Naive thymus-derived CD4-positive, alpha-beta T cell (primary cell): ENCODE measurements around the gene SRP14. TPM values are rescaled to one million over a fixed set of nuclear protein-coding genes. Genes with fewer than 3 reads are reported as not detected.

Source experiments
- ATAC-seq: fragments of 150-1000 bp; cut with Tn5 transposase; 2 replicates; pipeline ENCODE4 v1.10.0; 2021; ENCODE audit warnings: mild to moderate bottlenecking, moderate library complexity
- CTCF ChIA-PET: fragments of 350-600 bp; sonication (Branson Sonifier 250); formaldehyde crosslinking; loops from one replicate; lab custom pipeline; 2021; ENCODE audit warnings: antibody characterized with exemption; lab: Charles Lee
- POLR2A ChIA-PET: fragments of 350-600 bp; sonication (Branson Sonifier 250); formaldehyde crosslinking; loops from one replicate; lab custom pipeline; 2021; ENCODE audit warnings: antibody characterized with exemption, inconsistent platforms; lab: Charles Lee
- DNase-seq, 9 donors: peaks; one replicate each; pipeline versions ENCODE4 v3.0.0 to v3.0.0-alpha.2; 2020 to 2022; ENCODE audit warnings: mixed read lengths in 1 of 9
- H3K27ac ChIP-seq: one replicate; pipeline ENCODE4 v1.7.0; 2013; ENCODE audit warnings: mild to moderate bottlenecking, low read depth, low read length, moderate library complexity
- H3K27me3 ChIP-seq, 2 donors: one replicate each; pipeline ENCODE4 v1.7.0; 2013; ENCODE audit warnings: low read length in 2 of 2, mild to moderate bottlenecking in 2 of 2, moderate library complexity in 2 of 2; ENCODE audit not compliant: control insufficient read depth in 2 of 2, insufficient read depth in 2 of 2
- H3K36me3 ChIP-seq, 3 experiments: 1 replicate in 2 of 3; 2 replicates in 1 of 3; pipeline ENCODE4 v1.7.0; 2013; ENCODE audit warnings: low read length in 3 of 3, mild to moderate bottlenecking in 3 of 3, moderate library complexity in 1 of 3; ENCODE audit not compliant: insufficient read depth in 3 of 3, control insufficient read depth in 2 of 3
- H3K4me1 ChIP-seq, 2 donors: one replicate each; pipeline ENCODE4 v1.7.0; 2013; ENCODE audit warnings: low read length in 2 of 2, mild to moderate bottlenecking in 2 of 2, moderate library complexity in 1 of 2; ENCODE audit not compliant: control insufficient read depth in 2 of 2, insufficient read depth in 2 of 2
- H3K4me3 ChIP-seq: 2 replicates; pipeline ENCODE4 v1.7.0; 2013; ENCODE audit warnings: mild to moderate bottlenecking, low read length
- H3K9me3 ChIP-seq, 3 experiments: 1 replicate in 2 of 3; 2 replicates in 1 of 3; pipeline ENCODE4 v1.7.0; 2013; ENCODE audit warnings: low read length in 3 of 3; ENCODE audit not compliant: control insufficient read depth in 2 of 3
- H3K27ac Mint-ChIP-seq, 9 donors: one replicate each; pipeline ENCODE4 v1.8.0; 2020 to 2022; ENCODE audit warnings: mixed read lengths in 9 of 9, mild to moderate bottlenecking in 8 of 9, moderate library complexity in 5 of 9, inconsistent platforms in 2 of 9
- H3K27me3 Mint-ChIP-seq, 5 donors: one replicate each; pipeline ENCODE4 v1.8.0; 2021 to 2022; ENCODE audit warnings: mixed read lengths in 5 of 5, mild to moderate bottlenecking in 1 of 5
- H3K36me3 Mint-ChIP-seq, 5 donors: one replicate each; pipeline ENCODE4 v1.8.0; 2020 to 2022; ENCODE audit warnings: mixed read lengths in 5 of 5, mild to moderate bottlenecking in 3 of 5, inconsistent platforms in 1 of 5
- H3K4me1 Mint-ChIP-seq, 7 donors: one replicate each; pipeline ENCODE4 v1.8.0; 2020 to 2022; ENCODE audit warnings: mixed read lengths in 7 of 7, mild to moderate bottlenecking in 3 of 7, inconsistent platforms in 1 of 7
- H3K4me3 Mint-ChIP-seq, 10 donors: one replicate each; pipeline ENCODE4 v1.8.0; 2020 to 2022; ENCODE audit warnings: mild to moderate bottlenecking in 10 of 10, mixed read lengths in 10 of 10, moderate library complexity in 6 of 10, inconsistent platforms in 2 of 10
- H3K9me3 Mint-ChIP-seq, 11 donors: one replicate each; pipeline ENCODE4 v1.8.0; 2020 to 2022; ENCODE audit warnings: mixed read lengths in 11 of 11, mild to moderate bottlenecking in 4 of 11, inconsistent platforms in 1 of 11, moderate library complexity in 1 of 11
- intact Hi-C, 2 donors: fragments of 100-400 bp; cut with micrococcal nuclease; formaldehyde crosslinking; loops; one replicate each; pipeline ENCODE4 v1.15.1; 2023
- polyA plus RNA-seq, 2 donors: library from polyadenylated mRNA; unstranded; fragments of 300-500 nt; fragmentation: Illumina TruSeq; gene quantifications; one replicate each; pipeline ENCODE4 v1.2.3, GENCODE V29; 2021
- total RNA-seq, 6 experiments: library from RNA in 5 of 6; stranded (reverse) in 5 of 6; gene quantifications; 1 replicate in 5 of 6; 2 replicates in 1 of 6; pipeline ENCODE4 v1.2.3 and lab custom pipeline; 2021 to 2026

SRP14 gene
- total and polyA plus RNA-seq, 7 experiments from 2014 or later = 92.1 to 963 (median 112) TPM

GRCh38 chr15:40082195-40082883 lies 43.4 kb upstream of the SRP14 start:
- POLR2A ChIA-PET = interaction anchor here (1.9 kb wide), 1 partner anchor 34 kb away, joined by 4 read pairs; no protein-coding TSS in a partner anchor
- H3K27ac ChIP-seq = no peak overlapping the region
- ATAC-seq (peak; percentile 53), DNase-seq (no peak)
- H3K27me3 Mint-ChIP-seq = peaks cover 0 to 30% (median 23%) of the 10 kb centered on the region in 5 donors
- peak overlapping the region in 8 of 10 donors; percentile 71 to 89 (median 79) for H3K4me3 Mint-ChIP-seq
- intact Hi-C loops = no loop called here
- H3K36me3 Mint-ChIP-seq = no peaks in the 10 kb centered on the region
- peaks cover 0 to 5% (median 0%) of the 10 kb centered on the region in 11 donors for H3K9me3 Mint-ChIP-seq
- H3K4me3 ChIP-seq = no peak overlapping the region
- peaks cover 18 to 41% (median 30%) of the 10 kb centered on the region in 7 donors for H3K4me1 Mint-ChIP-seq
- H3K27ac Mint-ChIP-seq = peak overlapping the region in 3 of 9 donors; percentile 17 to 76 (median 57)
- H3K9me3 ChIP-seq = no peaks in the 10 kb centered on the region
- peaks cover 0 to 18% of the 10 kb centered on the region in 2 donors for H3K4me1 ChIP-seq
- no peaks in the 10 kb centered on the region for H3K27me3 ChIP-seq
- no peaks in the 10 kb centered on the region for H3K36me3 ChIP-seq
- CTCF ChIA-PET = interaction anchor here (0.7 to 1.4 kb wide), 2 partner anchors 35 to 37 kb away, joined by 3 read pairs; no protein-coding TSS in a partner anchor

- Mint-ChIP-seq H3K4me3 (peak overlapping the region; percentile 67 to 89 (median 79)), H3K4me1 (peaks cover 18 to 41% (median 30%) of the 10 kb centered on the region in 7 donors), H3K27ac (peak overlapping the region in 6 of 9 donors; percentile 8 to 86 (median 42)), H3K9me3 (peaks cover 0 to 5% (median 0%) of the 10 kb centered on the region in 11 donors), H3K27me3 (peaks cover 0 to 30% (median 23%) of the 10 kb centered on the region in 5 donors), H3K36me3 (no peaks in the 10 kb centered on the region)
- no peak overlapping the region for H3K27ac ChIP-seq
- ChIA-PET POLR2A (interaction anchor here (1.9 kb wide), 1 partner anchor 34 kb away, joined by 4 read pairs; no protein-coding TSS in a partner anchor), CTCF (interaction anchor here (0.7 to 1.4 kb wide), 2 partner anchors 34 to 36 kb away, joined by 3 read pairs; no protein-coding TSS in a partner anchor)
- no peak for DNase-seq
- peaks cover 0 to 18% of the 10 kb centered on the region in 2 donors for H3K4me1 ChIP-seq
- intact Hi-C loops = loop anchor here in 1 of 2 donors (1.0 kb wide), 1 partner anchor 17 kb away; no protein-coding TSS in a partner anchor
- H3K9me3 ChIP-seq = no peaks in the 10 kb centered on the region
- no peaks in the 10 kb centered on the region for H3K36me3 ChIP-seq
- H3K4me3 ChIP-seq = no peak overlapping the region
- H3K27me3 ChIP-seq = no peaks in the 10 kb centered on the region
- ATAC-seq = peak; percentile 57
Measured at GRCh38 chr15:40081691-40082194, 42.8 kb upstream of the SRP14 start.

GRCh38 chr15:40080847-40081246 lies 41.9 kb upstream of the SRP14 start:
- peaks cover 0 to 5% (median 0%) of the 10 kb centered on the region in 11 donors for H3K9me3 Mint-ChIP-seq
- peaks cover 0 to 30% (median 20%) of the 10 kb centered on the region in 5 donors for H3K27me3 Mint-ChIP-seq
- intact Hi-C loops = loop anchor here in 1 of 2 donors (1.0 kb wide), 1 partner anchor 17 kb away; no protein-coding TSS in a partner anchor
- ChIA-PET POLR2A (no interaction called here), CTCF (no interaction called here)
- DNase-seq = no peak
- no peak for ATAC-seq
- H3K4me1 ChIP-seq = peaks cover 0 to 18% of the 10 kb centered on the region in 2 donors
- no peaks in the 10 kb centered on the region for H3K9me3 ChIP-seq
- no peak overlapping the region for H3K4me3 ChIP-seq
- H3K27ac Mint-ChIP-seq = peak overlapping the region in 4 of 9 donors; percentile 2 to 72 (median 9)
- peak overlapping the region in 9 of 10 donors; percentile 15 to 82 (median 52) for H3K4me3 Mint-ChIP-seq
- H3K36me3 Mint-ChIP-seq = no peaks in the 10 kb centered on the region
- no peak overlapping the region for H3K27ac ChIP-seq
- peaks cover 21 to 41% (median 30%) of the 10 kb centered on the region in 7 donors for H3K4me1 Mint-ChIP-seq
- H3K36me3 ChIP-seq = no peaks in the 10 kb centered on the region
- H3K27me3 ChIP-seq = no peaks in the 10 kb centered on the region

GRCh38 chr15:40080104-40080503 lies 41.1 kb upstream of the SRP14 start:
- intact Hi-C loops = no loop called here
- no peak for ATAC-seq
- no peak overlapping the region for H3K27ac Mint-ChIP-seq
- peaks cover 25 to 41% (median 30%) of the 10 kb centered on the region in 7 donors for H3K4me1 Mint-ChIP-seq
- no peak for DNase-seq
- peaks cover 0 to 30% (median 18%) of the 10 kb centered on the region in 5 donors for H3K27me3 Mint-ChIP-seq
- H3K27me3 ChIP-seq = no peaks in the 10 kb centered on the region
- no peaks in the 10 kb centered on the region for H3K36me3 Mint-ChIP-seq
- no peak overlapping the region for H3K4me3 ChIP-seq
- no peaks in the 10 kb centered on the region for H3K9me3 ChIP-seq
- no peak overlapping the region for H3K27ac ChIP-seq
- no peak overlapping the region for H3K4me3 Mint-ChIP-seq
- POLR2A ChIA-PET = no interaction called here
- H3K4me1 ChIP-seq = peaks cover 0 to 18% of the 10 kb centered on the region in 2 donors
- no peaks in the 10 kb centered on the region for H3K36me3 ChIP-seq
- CTCF ChIA-PET = interaction anchor here (1.1 kb wide), 1 partner anchor 194 kb away, joined by 3 read pairs; no protein-coding TSS in a partner anchor
- H3K9me3 Mint-ChIP-seq = peaks cover 0 to 5% (median 0%) of the 10 kb centered on the region in 11 donors

- Mint-ChIP-seq H3K27me3 (peaks cover 0 to 26% (median 18%) of the 10 kb centered on the region in 5 donors), H3K36me3 (no peaks in the 10 kb centered on the region), H3K27ac (no peak overlapping the region), H3K4me1 (peaks cover 25 to 41% (median 30%) of the 10 kb centered on the region in 7 donors), H3K4me3 (no peak overlapping the region), H3K9me3 (peaks cover 0 to 5% (median 0%) of the 10 kb centered on the region in 11 donors)
- CTCF ChIA-PET = interaction anchor here (1.1 kb wide), 1 partner anchor 195 kb away, joined by 3 read pairs; no protein-coding TSS in a partner anchor
- H3K4me3 ChIP-seq = no peak overlapping the region
- no peaks in the 10 kb centered on the region for H3K36me3 ChIP-seq
- DNase-seq = no peak
- no peaks in the 10 kb centered on the region for H3K27me3 ChIP-seq
- H3K27ac ChIP-seq = no peak overlapping the region
- POLR2A ChIA-PET = interaction anchor here (0.5 kb wide), 1 partner anchor 52 kb away, joined by 3 read pairs; no protein-coding TSS in a partner anchor
- no peak for ATAC-seq
- intact Hi-C loops = no loop called here
- H3K9me3 ChIP-seq = no peaks in the 10 kb centered on the region
- H3K4me1 ChIP-seq = peaks cover 0 to 18% of the 10 kb centered on the region in 2 donors
Measured at GRCh38 chr15:40079456-40079855, 40.5 kb upstream of the SRP14 start.

- ChIA-PET CTCF (no interaction called here), POLR2A (no interaction called here)
- peak overlapping the region in 2 of 9 donors; percentile 3 to 25 for H3K27ac Mint-ChIP-seq
- ATAC-seq = no peak
- peaks cover 9 to 16% (median 13%) of the 10 kb centered on the region in 7 donors for H3K4me1 Mint-ChIP-seq
- Histone ChIP-seq H3K27me3 (no peaks in the 10 kb centered on the region), H3K9me3 (no peaks in the 10 kb centered on the region), H3K4me1 (no peaks in the 10 kb centered on the region), H3K4me3 (no peak overlapping the region), H3K36me3 (no peaks in the 10 kb centered on the region), H3K27ac (no peak overlapping the region)
- no peak for DNase-seq
- H3K36me3 Mint-ChIP-seq = no peaks in the 10 kb centered on the region
- H3K27me3 Mint-ChIP-seq = peaks cover 0 to 16% (median 5%) of the 10 kb centered on the region in 5 donors
- peak overlapping the region in 2 of 10 donors; percentile 11 to 22 for H3K4me3 Mint-ChIP-seq
- no peaks in the 10 kb centered on the region for H3K9me3 Mint-ChIP-seq
- intact Hi-C loops = no loop called here
Measured at GRCh38 chr15:40075298-40076044, 36.5 kb upstream of the SRP14 start.
